Myocyte (in vitro differentiated cells): ENCODE results near the gene RGS17. TPM values are rescaled to one million over a fixed set of nuclear protein-coding genes. Genes with fewer than 3 reads are reported as not detected.

Experiments used
- total RNA-seq: library from RNA; depleted of rRNA; stranded (reverse); fragments of >200 nt; gene quantifications from 2 replicates; pipeline ENCODE4 v1.2.3, GENCODE V29; 2014

RGS17 gene
- total RNA-seq, 1 donor from 2014 or later = 4.7 TPM

Other genes with a start within 250 kb of the RGS17 start
- gene FBXO5, start 148.2 kb downstream of the RGS17 start, total RNA-seq = 4.1 and 5.3 TPM in 2 replicates
- 19.0 and 21.9 TPM in 2 replicates for gene MTRF1L, start 128.6 kb downstream of the RGS17 start, total RNA-seq